HCT116 (cell line): ENCODE data around the gene NINJ2. TPM values are rescaled to one million over a fixed set of nuclear protein-coding genes. Genes with fewer than 3 reads are reported as not detected.

ENCODE experiments used
- ATAC-seq: fragments of 200-7000 bp; cut with Tn5 transposase; 2 replicates; pipeline ENCODE4 v1.9.1; 2020; ENCODE audit warnings: mild to moderate bottlenecking, moderate library complexity
- BruUV-seq: library from RNA; stranded (reverse); fragments of 400-500 nt; replicated peaks from 2 replicates; lab custom pipeline; 2021; lab: Mats Ljungman, UMichigan
- CTCF ChIA-PET: fragments of 300-600 bp; sonication (Branson Sonifier 250); formaldehyde crosslinking; loops from one replicate; lab custom pipeline; 2021; ENCODE audit warnings: antibody characterized with exemption; lab: Charles Lee
- POLR2A ChIA-PET: fragments of 300-600, 350-600 bp; sonication (Branson Sonifier 250); formaldehyde crosslinking; loops from one replicate; lab custom pipeline; 2021; ENCODE audit warnings: antibody characterized with exemption; lab: Charles Lee
- RAD21 ChIA-PET, 2 experiments: fragments of 300-600 bp; sonication (Branson Sonifier 250); formaldehyde crosslinking; loops; one replicate each; lab custom pipeline; 2023; ENCODE audit warnings: low total read pairs in 2 of 2; ENCODE audit not compliant: uncharacterized antibody in 2 of 2, unreplicated experiment in 2 of 2, low non-redundant PET in 1 of 2; lab: Charles Lee
- DNase-seq: peaks from one replicate; pipeline ENCODE4 v3.0.0-alpha.2; 2010; ENCODE audit warnings: low read depth, low spot score
- H2AFZ ChIP-seq: fragments of 200-600 bp; shearing (Covaris generic), sonication (generic); 2 replicates; pipeline ENCODE4 v1.6.1; 2017; ENCODE audit warnings: low read depth, mixed run types, mixed read lengths, antibody characterized with exemption, low read length; ENCODE audit not compliant: poor library complexity, severe bottlenecking
- H3K27ac ChIP-seq: 2 replicates; pipeline ENCODE4 v1.5.1; 2012; ENCODE audit warnings: low read depth, low read length
- H3K27me3 ChIP-seq: fragments of 200-600 bp; sonication (generic); 2 replicates; pipeline ENCODE4 v1.6.1; 2016; ENCODE audit warnings: mixed run types, low read length, mixed read lengths; ENCODE audit not compliant: insufficient read depth
- H3K36me3 ChIP-seq, 2 experiments: fragments of 200-500 bp in 1 of 2; fragments of 200-600 bp in 1 of 2; sonication (Bioruptor generic) in 1 of 2; sonication (generic) in 1 of 2; 2 replicates each; pipeline versions ENCODE4 v1.5.1 to v1.6.1; 2014 to 2016; ENCODE audit warnings: low read length in 2 of 2, inconsistent platforms in 1 of 2, mixed read lengths in 1 of 2, mixed run types in 1 of 2; ENCODE audit not compliant: insufficient read depth in 2 of 2, control insufficient read depth in 1 of 2
- H3K4me1 ChIP-seq, 2 experiments: fragments of 200-600 bp in 1 of 2; sonication (generic) in 1 of 2; 2 replicates each; pipeline versions ENCODE4 v1.5.1 to v1.6.1; 2012 to 2017; ENCODE audit warnings: low read length in 2 of 2, inconsistent platforms in 1 of 2, mild to moderate bottlenecking in 1 of 2, mixed read lengths in 1 of 2, mixed run types in 1 of 2, moderate library complexity in 1 of 2; ENCODE audit not compliant: insufficient read depth in 2 of 2, control insufficient read depth in 1 of 2
- H3K4me2 ChIP-seq: fragments of 200-600 bp; sonication (generic); 2 replicates; pipeline ENCODE4 v1.6.1; 2017; ENCODE audit warnings: mixed run types, low read length, mixed read lengths
- H3K4me3 ChIP-seq, 2 experiments: fragments of 200-600 bp in 1 of 2; sonication (generic) in 1 of 2; replicated peaks in 1 of 2; 2 replicates each; pipeline ENCODE4 v1.5.1; 2011 to 2016; ENCODE audit warnings: low read length in 2 of 2, control low read depth in 1 of 2, low read depth in 1 of 2, mild to moderate bottlenecking in 1 of 2, mixed read lengths in 1 of 2, mixed run types in 1 of 2
- H3K79me2 ChIP-seq: fragments of 200-600 bp; sonication (generic); 2 replicates; pipeline ENCODE4 v1.6.1; 2017; ENCODE audit warnings: mild to moderate bottlenecking, mixed run types, low read length, moderate library complexity, mixed read lengths; ENCODE audit not compliant: insufficient read depth
- H3K9ac ChIP-seq: fragments of 200-600 bp; sonication (generic); 2 replicates; pipeline ENCODE4 v1.6.1; 2016; ENCODE audit warnings: low read length, mixed read lengths
- H3K9me2 ChIP-seq: fragments of 200-600 bp; sonication (generic), shearing (Covaris generic); 2 replicates; pipeline ENCODE4 v1.6.1; 2017; ENCODE audit warnings: mixed run types, mild to moderate bottlenecking, moderate library complexity; ENCODE audit not compliant: insufficient read depth
- H3K9me3 ChIP-seq, 2 experiments: fragments of 200-500 bp in 1 of 2; fragments of 200-600 bp in 1 of 2; sonication (Bioruptor generic) in 1 of 2; sonication (generic) in 1 of 2; 2 replicates each; pipeline ENCODE4 v1.6.1; 2014 to 2017; ENCODE audit warnings: low read length in 2 of 2, mixed read lengths in 2 of 2, inconsistent platforms in 1 of 2, low read depth in 1 of 2, mild to moderate bottlenecking in 1 of 2, mixed run types in 1 of 2, moderate library complexity in 1 of 2; ENCODE audit not compliant: control insufficient read depth in 1 of 2, insufficient read depth in 1 of 2
- H4K20me1 ChIP-seq: fragments of 200-600 bp; sonication (generic), shearing (Covaris generic); 2 replicates; pipeline ENCODE4 v1.6.1; 2017; ENCODE audit warnings: mixed run types, mild to moderate bottlenecking, moderate library complexity; ENCODE audit not compliant: insufficient read depth
- CBX3 ChIP-seq: IDR thresholded peaks from 2 replicates; pipeline ENCODE4 v1.6.1; 2012; ENCODE audit warnings: low read depth
- CTCF ChIP-seq, 3 experiments: fragments of 200-600 bp in 1 of 3; sonication (generic) in 1 of 3; IDR thresholded peaks in 2 of 3; conservative IDR thresholded peaks in 1 of 3; 2 replicates each; pipeline ENCODE4 v1.5.1; 2012 to 2017; ENCODE audit warnings: low read depth in 2 of 3, low read length in 2 of 3, antibody characterized with exemption in 1 of 3, borderline replicate concordance in 1 of 3, control low read depth in 1 of 3, mild to moderate bottlenecking in 1 of 3, mixed read lengths in 1 of 3, mixed run types in 1 of 3, moderate library complexity in 1 of 3; ENCODE audit not compliant: insufficient read depth in 1 of 3
- ELF1 ChIP-seq: IDR thresholded peaks from 2 replicates; pipeline ENCODE4 v1.6.1; 2012; ENCODE audit warnings: low read depth, borderline replicate concordance
- JUND ChIP-seq: IDR thresholded peaks from 2 replicates; pipeline ENCODE4 v1.6.1; 2012
- MAX ChIP-seq: IDR thresholded peaks from 2 replicates; pipeline ENCODE4 v1.6.1; 2012
- POLR2A ChIP-seq: IDR thresholded peaks from 2 replicates; pipeline ENCODE4 v1.7.0; 2011; ENCODE audit warnings: borderline replicate concordance; ENCODE audit not compliant: insufficient read depth, insufficient read length; ENCODE audit errors: extremely low read depth
- RAD21 ChIP-seq: IDR thresholded peaks from 2 replicates; pipeline ENCODE4 v1.6.1; 2012; ENCODE audit warnings: low read depth, mild to moderate bottlenecking
- REST ChIP-seq: IDR thresholded peaks from 2 replicates; pipeline ENCODE4 v1.6.1; 2012; ENCODE audit warnings: low read depth
- SIN3A ChIP-seq: IDR thresholded peaks from 2 replicates; pipeline ENCODE4 v1.6.1; 2012; ENCODE audit warnings: low read depth
- ZFX ChIP-seq: fragments of 450-650 bp; IDR thresholded peaks from 2 replicates; pipeline ENCODE4 v1.6.1; 2017
- ZNF274 ChIP-seq: fragments of 200-500 bp; sonication (Bioruptor generic); IDR thresholded peaks from 2 replicates; pipeline ENCODE4 v1.6.1; 2014; ENCODE audit warnings: mild to moderate bottlenecking, low read depth, low read length, inconsistent platforms
- intact Hi-C: fragments of 100-400 bp; cut with micrococcal nuclease; formaldehyde crosslinking; loops from 2 replicates; pipeline ENCODE4 v1.10.0; 2022
- total RNA-seq: library from RNA; stranded (reverse); gene quantifications from one replicate; pipeline ENCODE4 v1.2.1, GENCODE V29; 2021; ENCODE audit not compliant: unreplicated experiment
- TF ChIP-seq, protein P1 (sequence below): IDR thresholded peaks from 2 replicates; pipeline ENCODE4 v1.6.1; 2012

The NINJ2 gene
- total RNA-seq, 1 experiment from 2014 or later, result not detected

DNA sequence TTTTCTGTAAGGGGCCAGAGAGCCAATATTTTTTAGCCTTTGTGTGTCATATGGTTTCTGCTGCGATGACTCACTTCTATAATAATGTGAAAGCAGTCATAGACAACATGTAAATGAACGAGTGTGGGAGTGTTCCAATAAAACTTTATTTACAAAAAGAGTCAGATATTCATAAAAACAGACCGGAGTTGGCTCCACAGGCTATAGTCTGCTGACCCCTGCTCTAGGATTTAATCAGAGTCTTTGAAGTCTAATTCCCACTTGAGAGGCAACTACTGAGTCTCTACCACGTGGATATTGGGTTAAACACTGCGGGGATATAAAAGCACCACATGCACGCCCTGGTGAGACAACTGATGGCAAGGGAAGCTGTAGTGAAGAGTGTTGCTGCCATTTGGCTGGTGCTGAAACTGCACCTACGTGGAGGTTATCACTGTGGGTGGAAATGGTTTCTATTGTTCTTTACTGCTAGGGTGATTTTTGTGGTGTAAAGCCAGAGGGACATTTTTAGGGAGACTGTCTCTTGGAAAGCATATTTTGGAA is 3.6 kb upstream of the NINJ2 start:
- DNase-seq, result no peak
- CTCF ChIA-PET, result no interaction called here

More for the DNA sequence above, 3.6 kb upstream of the NINJ2 start:
- Histone ChIP-seq H3K27ac (no peak overlapping the region), H4K20me1 (no peaks in the 10 kb centered on the region), H3K4me1 (peaks cover 0 to 12% of the 10 kb centered on the region in 2 experiments; a peak in 2 of 4 replicates), H3K9me3 (no peaks in the 10 kb centered on the region), H3K36me3 (no peaks in the 10 kb centered on the region), H2AFZ (peak overlapping the region; percentile 94), H3K4me2 (0 out of 2 replicates have a peak overlapping the region, but pooled peaks have one; percentile 10), H3K27me3 (no peaks in the 10 kb centered on the region), H3K9ac (no peak overlapping the region), H3K79me2 (no peaks in the 10 kb centered on the region), H3K9me2 (no peaks in the 10 kb centered on the region), H3K4me3 (no peak overlapping the region)
- TF ChIP-seq POLR2A (no peak), ELF1 (no peak), CBX3 (no peak), ZFX (no peak), JUND (no peak), ZNF274 (no peak), REST (no peak), SIN3A (no peak), MAX (no peak), CTCF (IDR thresholded peaks at IDR 0.05 in 2 of 3, conservative IDR thresholded peaks at IDR 0.05 in 1 of 3; ENCODE audit: borderline replicate concordance in 1 of 3, insufficient read depth in 1 of 3, low read depth in 2 of 3, low read length in 2 of 3) (no peak), RAD21 (no peak)
- TF ChIP-seq, protein P1, sequence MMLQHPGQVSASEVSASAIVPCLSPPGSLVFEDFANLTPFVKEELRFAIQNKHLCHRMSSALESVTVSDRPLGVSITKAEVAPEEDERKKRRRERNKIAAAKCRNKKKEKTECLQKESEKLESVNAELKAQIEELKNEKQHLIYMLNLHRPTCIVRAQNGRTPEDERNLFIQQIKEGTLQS, result no peak
- ATAC-seq, result no peak
- intact Hi-C loops, result no loop called here
- POLR2A ChIA-PET, result no interaction called here
- RAD21 ChIA-PET, result no interaction called here
- no TSS peak for BruUV-seq
